Mammary microvascular endothelial cell (primary cell): ENCODE measurements around the gene TPO. TPM values are rescaled to one million over a fixed set of nuclear protein-coding genes. Genes with fewer than 3 reads are reported as not detected.

ENCODE experiments used
- total RNA-seq: library from RNA; depleted of rRNA; stranded (reverse); fragments of >200 nt; gene quantifications from 2 replicates; pipeline ENCODE4 v1.2.3, GENCODE V29; 2015

The TPO gene
- total RNA-seq = not detected in 2 replicates

DNA sequence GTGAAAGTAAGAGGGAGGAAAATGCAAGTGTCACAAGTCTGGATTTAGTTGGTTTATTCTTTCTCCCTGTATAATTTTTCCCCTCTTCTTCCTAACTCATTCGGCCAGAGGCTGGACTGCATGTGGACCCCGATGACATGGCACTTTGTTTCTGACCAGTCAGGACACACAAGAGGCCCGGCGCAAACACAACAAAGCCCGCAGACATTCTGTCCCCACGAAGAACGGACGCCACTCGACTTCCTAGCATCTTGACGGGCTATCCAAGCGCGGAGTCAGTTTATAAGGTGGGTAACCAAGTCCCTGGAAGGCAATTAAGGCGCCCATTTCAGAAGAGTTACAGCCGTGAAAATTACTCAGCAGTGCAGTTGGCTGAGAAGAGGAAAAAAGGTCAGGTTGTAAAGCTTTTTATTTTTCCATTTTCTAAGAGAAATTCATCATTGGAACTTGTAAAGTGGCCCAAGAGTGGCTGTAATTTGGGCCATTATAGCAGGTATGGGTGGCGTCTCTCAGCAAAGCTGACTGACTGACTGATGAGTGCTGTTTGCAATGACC is at the start of gene TPO:
Gene TPO (plus strand): TSS at position 308 of the 555 bp plus-strand sequence. CDS start 946 bp downstream, outside the sequence.

